GM12891 (cell line): ENCODE data around the gene SLC9A1.

Experiments
- POLR2A ChIP-seq: IDR thresholded peaks from 2 replicates; pipeline ENCODE4 v1.6.1; 2011; ENCODE audit warnings: low read depth, low read length, control low read depth
- SPI1 ChIP-seq: IDR thresholded peaks from 2 replicates; pipeline ENCODE4 v1.6.1; 2011; ENCODE audit warnings: low read depth, low read length, control low read depth

DNA sequence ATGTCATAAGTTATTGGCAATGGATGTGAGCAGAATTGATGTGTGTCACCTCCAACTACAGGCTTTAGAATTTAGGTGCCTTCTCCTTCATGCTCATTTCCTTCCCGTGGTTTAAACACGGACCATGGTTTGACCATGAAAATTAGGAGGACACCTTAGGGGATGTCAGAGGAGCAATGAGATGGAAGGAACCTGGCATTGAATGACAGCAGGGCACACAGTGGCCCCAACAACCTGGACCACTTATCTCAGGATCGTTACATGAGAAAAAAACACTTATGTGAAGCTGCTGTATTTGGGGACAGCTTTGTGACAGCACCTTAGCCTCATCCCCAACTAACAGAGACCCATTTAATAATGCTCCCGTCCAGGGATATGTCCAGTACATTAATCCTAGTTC lies 70.8 kb downstream of the SLC9A1 start:
- TF ChIP-seq POLR2A, result no peak
- no peak for TF ChIP-seq SPI1
